A549 treated with DMSO at 1 μM for 4 hours (cell line): ENCODE data around the gene LAMTOR3. TPM values are rescaled to one million over a fixed set of nuclear protein-coding genes. Genes with fewer than 3 reads are reported as not detected.

Experiments
- total RNA-seq: library from RNA; stranded (reverse); fragments of 200-300 nt; extraction: Qiagen RNA extraction; gene quantifications from 5 replicates; pipeline ENCODE4 v1.2.3, GENCODE V29; 2022; ENCODE audit warnings: low read depth

The LAMTOR3 gene
- total RNA-seq = 22.2 to 34.4 TPM (median 31.0 TPM) in 5 replicates

GRCh38 chr4:99894161-99894997, at the start of gene LAMTOR3:
LAMTOR3 (minus strand) TSS chr4:99894427; CDS start chr4:99893963, 464 bp downstream.

Other genes with a start within 250 kb of the LAMTOR3 start
- gene C4orf54, start 236.6 kb downstream of the LAMTOR3 start, total RNA-seq = not detected in 5 replicates
- gene DAPP1, start 77.6 kb downstream of the LAMTOR3 start, total RNA-seq = not detected in 5 replicates
- 15.6 to 20.6 TPM (median 18.0 TPM) in 5 replicates for gene DNAJB14, start 52.2 kb upstream of the LAMTOR3 start, total RNA-seq
- 599 to 670 TPM (median 637 TPM) in 5 replicates for gene H2AZ1, start 55.8 kb upstream of the LAMTOR3 start, total RNA-seq